ACHN (cell line): Measurements from ENCODE around the gene PDIA3.
"Not testable (repeated sequence)": the region's sequence is repeated elsewhere in the genome, so short reads cannot be mapped to it uniquely, and the experiment has no call there.

Source experiments
- DNase-seq: peaks from one replicate; pipeline ENCODE4 v3.0.0-alpha.2; 2015
- in situ Hi-C: cut with HindIII; loops from 2 replicates; pipeline ENCODE4 v1.10.0; 2017; ENCODE audit warnings: low sequenced_read_pairs, low pct_ligation_motif_present, low pct_unique_long_range_greater_than_20kb

The PDIA3 gene

DNA sequence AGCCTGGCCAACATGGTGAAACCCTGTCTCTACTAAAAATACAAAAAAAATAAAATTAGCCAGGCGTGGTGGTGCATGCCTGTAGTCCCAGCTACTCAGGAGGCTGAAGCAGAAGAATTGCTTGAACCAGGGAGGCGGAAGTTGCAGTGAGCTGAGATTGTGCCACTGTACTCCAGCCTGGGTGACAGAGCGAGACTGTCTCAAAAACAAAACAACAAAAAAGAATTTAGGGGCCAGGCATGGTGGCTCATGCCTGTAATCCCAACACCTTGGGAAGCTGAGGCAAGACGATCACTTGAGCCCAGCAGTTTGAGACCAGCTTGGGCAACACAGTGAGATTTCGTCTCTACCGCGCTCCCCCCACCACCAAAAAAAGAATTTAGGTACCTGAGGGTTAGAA lies 56.4 kb downstream of the PDIA3 start:
- in situ Hi-C loops, result not testable (repeated sequence)

DNA sequence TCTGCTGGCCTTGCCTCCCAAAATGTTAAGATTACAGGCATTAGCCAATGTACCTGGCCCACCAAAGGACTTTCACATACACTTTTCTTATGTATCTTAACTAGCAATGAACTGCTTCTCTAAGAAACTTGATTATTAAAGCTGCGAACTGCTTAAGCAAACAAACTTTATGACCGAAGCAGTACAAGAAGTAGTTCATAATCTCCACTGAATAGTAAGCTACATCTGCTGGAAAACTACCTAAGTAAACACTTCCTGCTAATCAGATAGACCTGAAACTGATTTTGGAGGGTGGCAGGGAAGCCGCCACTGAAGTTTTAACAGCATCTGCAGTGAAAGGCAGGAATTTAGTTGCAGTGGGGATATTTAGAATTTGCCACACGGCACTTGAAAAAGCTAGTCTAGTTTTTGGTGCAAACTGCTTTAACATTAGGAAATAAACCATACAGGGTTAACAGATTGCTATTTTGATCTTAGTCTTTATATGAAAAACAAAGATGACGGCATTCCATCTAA lies 62.3 kb downstream of the PDIA3 start:
- no peak for DNase-seq
- in situ Hi-C loops, result no loop called here

More for the DNA sequence above, 56.4 kb downstream of the PDIA3 start:
- DNase-seq, result not testable (repeated sequence)

DNA sequence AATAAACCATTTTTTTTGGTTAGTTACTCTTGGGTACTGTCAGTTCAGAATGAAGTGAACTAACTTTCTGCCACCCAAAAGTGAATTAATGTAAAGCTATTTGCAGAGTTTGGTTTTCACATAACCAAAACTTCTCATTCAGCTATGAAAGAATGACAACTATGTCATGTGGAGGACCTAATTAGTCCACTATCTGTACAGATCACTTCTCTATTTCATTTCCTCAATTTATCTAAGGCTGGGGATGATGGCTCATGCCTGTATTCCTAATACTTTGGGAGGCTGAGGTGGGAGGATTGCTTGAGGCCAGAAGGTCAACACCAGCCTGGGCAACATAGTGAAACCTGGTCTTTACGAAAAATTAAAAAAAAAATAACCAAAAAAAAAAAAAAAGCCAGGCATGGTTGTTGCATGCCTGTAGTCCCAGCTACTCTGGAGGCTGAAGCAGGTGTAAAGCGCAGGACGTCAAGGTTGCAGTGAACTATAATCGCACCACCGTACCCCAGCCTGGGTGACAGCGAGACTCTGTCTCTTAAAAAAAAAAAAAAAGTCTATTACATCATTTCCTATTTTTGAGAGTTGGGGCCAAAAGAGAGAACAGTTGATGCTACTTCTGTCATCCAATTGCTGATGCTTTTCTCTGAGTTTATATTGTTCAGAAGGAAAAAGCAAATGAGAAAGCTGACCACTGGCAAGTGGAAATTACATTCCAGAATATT lies 62.9 kb downstream of the PDIA3 start:
- in situ Hi-C loops, result no loop called here

DNA sequence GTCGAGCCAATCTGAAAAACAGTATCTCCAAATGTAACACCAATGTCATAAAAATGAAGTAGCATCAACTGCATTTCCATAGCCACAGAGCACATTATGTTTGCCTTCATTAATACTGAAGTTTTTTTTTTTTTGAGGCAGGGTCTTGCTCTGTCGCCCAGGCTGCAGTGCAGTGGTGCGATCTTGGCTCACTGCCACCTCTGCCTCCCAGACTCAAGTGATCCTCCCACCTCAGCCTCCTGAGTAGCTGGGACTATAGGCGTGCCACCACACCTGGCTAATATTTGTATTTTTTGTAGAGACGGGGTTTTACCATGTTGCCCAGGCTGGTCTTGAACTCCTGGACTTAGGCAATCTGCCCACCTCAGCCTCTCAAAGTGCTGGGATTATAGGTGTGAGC lies 68.8 kb downstream of the PDIA3 start:
- in situ Hi-C loops, DNase-seq: not testable (repeated sequence)

More for the DNA sequence above, 62.9 kb downstream of the PDIA3 start:
- no peak for DNase-seq

DNA sequence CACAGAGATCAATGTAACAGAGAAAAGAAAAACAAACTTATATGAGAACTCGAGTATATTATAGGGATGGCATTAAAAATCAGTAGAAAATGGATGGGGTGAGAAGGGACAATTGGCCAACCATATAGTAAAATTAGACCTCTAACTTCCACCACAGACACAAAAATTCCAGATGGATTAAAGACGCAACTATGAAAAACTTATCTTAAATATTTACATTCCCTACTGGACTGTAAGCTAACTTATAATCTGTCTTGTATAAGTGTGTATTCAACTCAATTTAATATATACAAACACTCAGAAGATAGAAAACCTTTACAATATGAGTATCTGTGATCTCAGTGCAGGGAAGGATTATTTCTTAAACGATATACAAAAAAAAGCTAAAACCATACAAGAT lies 75.3 kb downstream of the PDIA3 start:
- in situ Hi-C loops, result no loop called here
- no peak for DNase-seq
